Loucy (cell line): ENCODE measurements around the gene GNAQ.
A peak's percentile ranks its signal among the peaks of the same experiment; 100 is the strongest.

ENCODE experiments used
- H2AFZ ChIP-seq: fragments of 200-600 bp; sonication (generic); 2 replicates; pipeline ENCODE4 v1.6.0; 2016; ENCODE audit warnings: antibody characterized with exemption, mild to moderate bottlenecking, low read length, moderate library complexity
- H3F3A ChIP-seq: fragments of 200-600 bp; 2 replicates; pipeline ENCODE4 v1.6.0; 2016; ENCODE audit warnings: antibody characterized with exemption, low read depth, mild to moderate bottlenecking
- H3K27me3 ChIP-seq: fragments of 200-600 bp; sonication (generic); 2 replicates; pipeline ENCODE4 v1.6.1; 2014; ENCODE audit warnings: low read length, mild to moderate bottlenecking; ENCODE audit not compliant: insufficient read depth, poor library complexity, severe bottlenecking
- H3K36me3 ChIP-seq: fragments of 200-600 bp; sonication (generic); 2 replicates; pipeline ENCODE4 v1.6.1; 2016; ENCODE audit warnings: low read length; ENCODE audit not compliant: insufficient read depth
- H3K4me1 ChIP-seq: fragments of 200-600 bp; sonication (generic); 2 replicates; pipeline ENCODE4 v1.5.1; 2014; ENCODE audit warnings: low read length, mild to moderate bottlenecking; ENCODE audit not compliant: insufficient read depth, poor library complexity, severe bottlenecking
- H3K4me2 ChIP-seq: fragments of 200-600 bp; sonication (generic); 2 replicates; pipeline ENCODE4 v1.6.0; 2014; ENCODE audit warnings: antibody characterized with exemption, low read length, low read depth, mild to moderate bottlenecking; ENCODE audit not compliant: poor library complexity, severe bottlenecking
- H3K4me3 ChIP-seq: fragments of 200-600 bp; sonication (generic); 2 replicates; pipeline ENCODE4 v1.5.1; 2014; ENCODE audit warnings: low read length, mild to moderate bottlenecking, mixed read lengths; ENCODE audit not compliant: poor library complexity, severe bottlenecking
- H3K79me2 ChIP-seq: fragments of 200-600 bp; sonication (generic); 2 replicates; pipeline ENCODE4 v1.6.1; 2014; ENCODE audit warnings: low read length; ENCODE audit not compliant: insufficient read depth
- H3K9ac ChIP-seq: fragments of 200-600 bp; sonication (generic); 2 replicates; pipeline ENCODE4 v1.6.0; 2014; ENCODE audit warnings: mild to moderate bottlenecking, low read depth, low read length, moderate library complexity; ENCODE audit not compliant: poor library complexity, severe bottlenecking
- H3K9me2 ChIP-seq: fragments of 200-600 bp; sonication (generic); replicated peaks from 2 replicates; pipeline ENCODE4 v1.6.1; 2016; ENCODE audit warnings: low read depth, low read length, mixed read lengths
- H3K9me3 ChIP-seq: fragments of 200-600 bp; sonication (generic); 2 replicates; pipeline ENCODE4 v1.6.1; 2014; ENCODE audit warnings: mild to moderate bottlenecking, antibody characterized with exemption, low read length, low read depth; ENCODE audit not compliant: insufficient read depth
- H4K20me1 ChIP-seq: fragments of 200-600 bp; sonication (generic); 2 replicates; pipeline ENCODE4 v1.6.0; 2014; ENCODE audit warnings: antibody characterized with exemption, low read length, mild to moderate bottlenecking; ENCODE audit not compliant: insufficient read depth, poor library complexity, severe bottlenecking
- CTCF ChIP-seq: fragments of 200-600 bp; sonication (generic); conservative IDR thresholded peaks from 2 replicates; pipeline ENCODE4 v1.5.1; 2014; ENCODE audit warnings: mild to moderate bottlenecking, antibody characterized with exemption, low read length
- EZH2phosphoT487 ChIP-seq: fragments of 200-600 bp; IDR thresholded peaks from 2 replicates; pipeline ENCODE4 v1.6.1; 2018; ENCODE audit warnings: antibody characterized with exemption, mild to moderate bottlenecking, moderate library complexity, borderline replicate concordance

Gene GNAQ

GRCh38 chr9:78006734-78007133 lies 24.9 kb downstream of the GNAQ start:
- TF ChIP-seq EZH2phosphoT487: no peak
- no peak for TF ChIP-seq CTCF
- no peaks in the 10 kb centered on the region; the same call in 1 of the 2 replicates for H3F3A ChIP-seq
- peaks cover 21% of the 10 kb centered on the region; the same call in 1 of the 2 replicates for H3K36me3 ChIP-seq
- H3K27me3 ChIP-seq: no peaks in the 10 kb centered on the region
- H3K9ac ChIP-seq: no peak overlapping the region
- H3K4me1 ChIP-seq: peaks cover 81% of the 10 kb centered on the region
- peaks cover 100% of the 10 kb centered on the region for H3K79me2 ChIP-seq
- H2AFZ ChIP-seq: no peak overlapping the region
- no peak overlapping the region for H3K4me3 ChIP-seq
- H3K9me2 ChIP-seq: no peaks in the 10 kb centered on the region
- no peaks in the 10 kb centered on the region for H3K9me3 ChIP-seq
- peaks cover 98% of the 10 kb centered on the region for H4K20me1 ChIP-seq
- H3K4me2 ChIP-seq: no peak overlapping the region

- H3K27me3 ChIP-seq: no peaks in the 10 kb centered on the region
- peaks cover 99% of the 10 kb centered on the region for H4K20me1 ChIP-seq
- no peaks in the 10 kb centered on the region for H3K9me3 ChIP-seq
- no peak overlapping the region for H3K9ac ChIP-seq
- H3K4me2 ChIP-seq: no peak overlapping the region
- no peaks in the 10 kb centered on the region for H3K9me2 ChIP-seq
- H2AFZ ChIP-seq: no peak overlapping the region
- H3K79me2 ChIP-seq: peaks cover 100% of the 10 kb centered on the region
- peaks cover 21% of the 10 kb centered on the region; the same call in 1 of the 2 replicates for H3K36me3 ChIP-seq
- no peak overlapping the region for H3K4me3 ChIP-seq
- no peaks in the 10 kb centered on the region for H3F3A ChIP-seq
- no peak for TF ChIP-seq EZH2phosphoT487
- TF ChIP-seq CTCF: no peak
- H3K4me1 ChIP-seq: peaks cover 81% of the 10 kb centered on the region
These were observed 26.2 kb downstream of the GNAQ start for GRCh38 chr9:78005231-78006002.

- Histone ChIP-seq H3K9me2 (no peaks in the 10 kb centered on the region), H3K4me3 (no peak overlapping the region), H3K4me1 (peaks cover 81% of the 10 kb centered on the region), H4K20me1 (peaks cover 100% of the 10 kb centered on the region), H2AFZ (no peak overlapping the region), H3K79me2 (peaks cover 100% of the 10 kb centered on the region), H3K27me3 (no peaks in the 10 kb centered on the region), H3K4me2 (no peak overlapping the region), H3K9ac (no peak overlapping the region), H3K36me3 (peaks cover 21% of the 10 kb centered on the region; the same call in 1 of the 2 replicates), H3F3A (no peaks in the 10 kb centered on the region), H3K9me3 (no peaks in the 10 kb centered on the region)
- peak; percentile 77 for TF ChIP-seq CTCF
- TF ChIP-seq EZH2phosphoT487: no peak
These were observed 27.0 kb downstream of the GNAQ start for GRCh38 chr9:78004478-78005229.
